K562 (cell line): ENCODE data around the gene TNIP1. TPM values are rescaled to one million over a fixed set of nuclear protein-coding genes. Genes with fewer than 3 reads are reported as not detected.

Experiments used
- ATAC-seq: fragments of 200-7000 bp; cut with Tn5 transposase; 3 replicates; pipeline ENCODE4 v1.9.1; 2020; ENCODE audit warnings: moderate library complexity
- BruUV-seq: library from RNA; stranded (reverse); fragments of 400-500 nt; replicated peaks from 2 replicates; lab custom pipeline; 2021; lab: Mats Ljungman, UMichigan
- CTCF ChIA-PET: fragments of 300-600 bp; formaldehyde crosslinking; extraction: SDS; loops from one replicate; lab custom pipeline; 2021; ENCODE audit warnings: low intra/inter-chr PET ratio; lab: Yijun Ruan, JAX
- POLR2A ChIA-PET: fragments of 300-600, 350-650 bp; sonication (Branson Sonifier 250); formaldehyde crosslinking; extraction: SDS; loops from one replicate; lab custom pipeline; 2021; ENCODE audit warnings: antibody characterized with exemption, inconsistent platforms; lab: Yijun Ruan, JAX
- DNase-seq, 4 experiments: peaks; one replicate each; pipeline versions ENCODE4 v3.0.0 to v3.0.0-alpha.2; 2011 to 2018; ENCODE audit warnings: low spot score in 3 of 4, mixed read lengths in 3 of 4; ENCODE audit errors: extremely low read depth in 1 of 4
- FAIRE-seq: peaks from 2 replicates; lab custom pipeline; 2011; peaks lifted over from hg19 to GRCh38; lab: Jason Lieb, UNC
- H2AFZ ChIP-seq: 2 replicates; pipeline ENCODE4 v1.6.0; 2011; ENCODE audit warnings: low read depth, low read length, control low read depth, inconsistent platforms
- H3K27ac ChIP-seq: fragments of 200-600 bp; 3 replicates; pipeline ENCODE4 v1.8.0; 2011; ENCODE audit warnings: low read depth, mild to moderate bottlenecking, control low read depth, inconsistent platforms, low read length, moderate library complexity, mixed read lengths; ENCODE audit errors: extremely low read depth
- H3K27me3 ChIP-seq, 2 experiments: fragments of 300-600 bp in 1 of 2; 2 replicates in 1 of 2; 3 replicates in 1 of 2; pipeline versions ENCODE4 v1.6.0 to v1.8.0; 2011; ENCODE audit warnings: inconsistent platforms in 2 of 2, low read length in 2 of 2, mild to moderate bottlenecking in 1 of 2, mixed read lengths in 1 of 2, moderate library complexity in 1 of 2; ENCODE audit not compliant: control insufficient read depth in 2 of 2, insufficient read depth in 2 of 2
- H3K36me3 ChIP-seq: fragments of 300-600 bp; 3 replicates; pipeline ENCODE4 v1.8.0; 2011; ENCODE audit warnings: mild to moderate bottlenecking, low read length, inconsistent platforms; ENCODE audit not compliant: control insufficient read depth, insufficient read depth
- H3K4me1 ChIP-seq, 2 experiments: fragments of 200-600 bp in 1 of 2; replicated peaks in 1 of 2; 2 replicates in 1 of 2; 3 replicates in 1 of 2; pipeline versions ENCODE4 v1.5.1 to v1.8.0; 2011; ENCODE audit warnings: inconsistent platforms in 2 of 2, low read length in 2 of 2, mild to moderate bottlenecking in 1 of 2, mixed read lengths in 1 of 2, moderate library complexity in 1 of 2; ENCODE audit not compliant: control insufficient read depth in 2 of 2, insufficient read depth in 2 of 2
- H3K4me2 ChIP-seq: 2 replicates; pipeline ENCODE4 v1.6.1; 2011; ENCODE audit warnings: low read length, control low read depth, inconsistent platforms, mixed read lengths; ENCODE audit not compliant: insufficient read depth
- H3K4me3 ChIP-seq: fragments of 200-600 bp; sonication (generic), shearing (Covaris generic); 2 replicates; pipeline ENCODE4 v1.5.1; 2016; ENCODE audit warnings: control low read depth, inconsistent platforms
- H3K79me2 ChIP-seq: fragments of 200-600 bp; 3 replicates; pipeline ENCODE4 v1.8.0; 2011; ENCODE audit warnings: low read length, inconsistent platforms; ENCODE audit not compliant: control insufficient read depth, insufficient read depth
- H3K9ac ChIP-seq, 2 experiments: 2 replicates each; pipeline versions ENCODE4 v1.6.0 to v1.6.1; 2011; ENCODE audit warnings: low read depth in 2 of 2, low read length in 2 of 2, control low read depth in 1 of 2, inconsistent platforms in 1 of 2, mild to moderate bottlenecking in 1 of 2, mixed read lengths in 1 of 2; ENCODE audit not compliant: insufficient read depth in 1 of 2
- H3K9me1 ChIP-seq: one replicate; pipeline ENCODE4 v1.6.0; 2011; ENCODE audit warnings: inconsistent platforms, mild to moderate bottlenecking, low read length, moderate library complexity; ENCODE audit not compliant: control insufficient read depth, insufficient read depth
- H3K9me3 ChIP-seq: replicated peaks from 2 replicates; pipeline ENCODE4 v1.5.1; 2011; ENCODE audit warnings: low read depth, low read length, inconsistent platforms; ENCODE audit not compliant: control insufficient read depth, insufficient read depth
- H4K20me1 ChIP-seq: replicated peaks from 2 replicates; pipeline ENCODE4 v1.6.1; 2011; ENCODE audit warnings: low read length, inconsistent platforms, mixed read lengths; ENCODE audit not compliant: control insufficient read depth, insufficient read depth
- CSDE1 ChIP-seq, 2 experiments: fragments of 450-650 bp; IDR thresholded peaks; 2 replicates each; pipeline ENCODE4 v1.6.1; 2016; ENCODE audit warnings: mild to moderate bottlenecking in 1 of 2
- HSF4 ChIP-seq: fragments of 250-450 bp; sonication (Bioruptor Pico); IDR thresholded peaks from 2 replicates; pipeline ENCODE4 v2.1.2; 2022; ENCODE audit warnings: mild to moderate bottlenecking, moderate library complexity, borderline replicate concordance
- KLF10 ChIP-seq: fragments of 250-450 bp; sonication (Bioruptor Pico); IDR thresholded peaks from 2 replicates; pipeline ENCODE4 v1.6.1; 2021; ENCODE audit warnings: matching md5 sums
- NFXL1 ChIP-seq: fragments of 450-650 bp; formaldehyde crosslinking; IDR thresholded peaks from 2 replicates; pipeline ENCODE4 v1.4.0; 2021; ENCODE audit warnings: mild to moderate bottlenecking
- POLR2AphosphoS5 ChIP-seq: IDR thresholded peaks from 2 replicates; pipeline ENCODE4 v1.6.1; 2011; ENCODE audit warnings: mild to moderate bottlenecking, low read depth, low read length, moderate library complexity; ENCODE audit not compliant: control insufficient read depth, insufficient read depth
- TOE1 ChIP-seq, 2 experiments: fragments of 450-650 bp in 1 of 2; sonication (generic) in 1 of 2; formaldehyde crosslinking in 1 of 2; IDR thresholded peaks; 2 replicates each; pipeline versions ENCODE4 v1.7.1 to v1.8.0; 2016 to 2022; ENCODE audit warnings: borderline replicate concordance in 2 of 2, mild to moderate bottlenecking in 2 of 2, antibody characterized with exemption in 1 of 2, inconsistent platforms in 1 of 2, low read depth in 1 of 2, missing genetic modification reagents in 1 of 2, moderate library complexity in 1 of 2
- ZNF324 ChIP-seq: fragments of 250-450 bp; sonication (Bioruptor Pico); IDR thresholded peaks from 2 replicates; pipeline ENCODE4 v1.4.0; 2020; ENCODE audit warnings: mild to moderate bottlenecking
- ZNF561 ChIP-seq: fragments of 450-650 bp; formaldehyde crosslinking; conservative IDR thresholded peaks from 2 replicates; pipeline ENCODE4 v1.4.0; 2020; ENCODE audit warnings: mild to moderate bottlenecking, moderate library complexity
- ZNF830 ChIP-seq: fragments of 250-450 bp; sonication (Bioruptor Pico); IDR thresholded peaks from 2 replicates; pipeline ENCODE4 v1.5.0; 2021; ENCODE audit warnings: mild to moderate bottlenecking
- WGBS: fragments of 100-300 bp; shearing (Covaris generic); methylation state at CpG from one replicate; pipeline ENCODE4 v1.1.6; 2016; ENCODE audit warnings: low coverage, mixed read lengths; ENCODE audit not compliant: insufficient coverage; ENCODE audit errors: missing lambda C conversion rate; 5-methylcytosine and 5-hydroxymethylcytosine counted together
- in situ Hi-C: fragments of 300-500 bp; cut with MboI; formaldehyde crosslinking; loops from 4 replicates; pipeline ENCODE4 v1.15.0; 2018; ENCODE audit warnings: inconsistent platforms, mixed read lengths
- intact Hi-C: fragments of 100-400 bp; cut with micrococcal nuclease; formaldehyde crosslinking; loops from 2 replicates; pipeline ENCODE4 v1.14.2; 2022
- polyA plus RNA-seq, 8 experiments: library from polyadenylated mRNA; depleted of rRNA in 4 of 8; stranded (reverse) in 5 of 8; unstranded in 3 of 8; fragments of >200 nt; fragmentation: Nextera tagmentation in 2 of 8; fragmentation: Illumina TruSeq in 1 of 8; extraction: Ambion mirVana in 2 of 8; extraction: Trizol in 1 of 8; gene quantifications; 2 replicates each; pipeline versions ENCODE4 v1.2.1 to v1.2.3, GENCODE V29; 2011 to 2014; ENCODE audit warnings: inconsistent platforms in 1 of 8, missing spikeins in 1 of 8
- total RNA-seq, 7 experiments: library from RNA; depleted of rRNA in 6 of 7; stranded (reverse); fragments of >200 nt in 6 of 7; fragmentation: Illumina TruSeq in 2 of 7; extraction: Trizol in 2 of 7; gene quantifications; 2 replicates each; pipeline versions ENCODE4 v1.2.1 to v1.2.3, GENCODE V29; 2011 to 2021; ENCODE audit warnings: low replicate concordance in 1 of 7
- TF ChIP-seq, protein P1 (sequence below): sonication (generic); formaldehyde crosslinking; IDR thresholded peaks from 2 replicates; pipeline ENCODE4 v1.8.0; 2022; ENCODE audit warnings: mild to moderate bottlenecking, low read depth, missing genetic modification reagents
- TF ChIP-seq, protein P2 (sequence below): fragments of 250-450 bp; sonication (Bioruptor Pico); IDR thresholded peaks from 2 replicates; pipeline ENCODE4 v1.6.1; 2021; ENCODE audit warnings: mild to moderate bottlenecking

TNIP1 gene
- total and polyA plus RNA-seq, 9 of the 15 experiments (the other 6 are each of a cell fraction or from before 2014, with no cell fraction given): 0.46 to 41.0 (median 24.6) TPM

DNA sequence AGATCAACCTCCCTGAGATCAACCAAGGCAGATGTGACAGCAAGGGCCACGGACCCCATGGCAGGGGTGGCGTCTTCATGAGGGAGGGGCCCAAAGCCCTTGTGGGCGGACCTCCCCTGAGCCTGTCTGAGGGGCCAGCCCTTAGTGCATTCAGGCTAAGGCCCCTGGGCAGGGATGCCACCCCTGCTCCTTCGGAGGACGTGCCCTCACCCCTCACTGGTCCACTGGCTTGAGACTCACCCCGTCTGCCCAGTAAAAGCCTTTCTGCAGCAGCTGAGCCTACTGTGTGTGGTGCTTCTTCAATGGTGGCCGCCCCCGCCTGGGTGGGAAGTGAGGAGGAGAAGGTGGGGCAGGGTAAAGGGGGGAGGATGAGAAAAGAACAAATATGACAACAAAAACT, 52.1 kb downstream of the TNIP1 start (continued):
- no peak for TF ChIP-seq ZNF830 (CRISPR knock-in tag)
- no peak for TF ChIP-seq TOE1 (IDR thresholded peaks at IDR 0.05; ENCODE audit: borderline replicate concordance)
- no peak for TF ChIP-seq TOE1 (CRISPR knock-in tag; IDR thresholded peaks at IDR 0.05; ENCODE audit: borderline replicate concordance, low read depth)
- TF ChIP-seq, protein P1, sequence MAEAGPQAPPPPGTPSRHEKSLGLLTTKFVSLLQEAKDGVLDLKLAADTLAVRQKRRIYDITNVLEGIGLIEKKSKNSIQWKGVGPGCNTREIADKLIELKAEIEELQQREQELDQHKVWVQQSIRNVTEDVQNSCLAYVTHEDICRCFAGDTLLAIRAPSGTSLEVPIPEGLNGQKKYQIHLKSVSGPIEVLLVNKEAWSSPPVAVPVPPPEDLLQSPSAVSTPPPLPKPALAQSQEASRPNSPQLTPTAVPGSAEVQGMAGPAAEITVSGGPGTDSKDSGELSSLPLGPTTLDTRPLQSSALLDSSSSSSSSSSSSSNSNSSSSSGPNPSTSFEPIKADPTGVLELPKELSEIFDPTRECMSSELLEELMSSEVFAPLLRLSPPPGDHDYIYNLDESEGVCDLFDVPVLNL (CRISPR knock-in tag): no peak
- TF ChIP-seq, protein P2, sequence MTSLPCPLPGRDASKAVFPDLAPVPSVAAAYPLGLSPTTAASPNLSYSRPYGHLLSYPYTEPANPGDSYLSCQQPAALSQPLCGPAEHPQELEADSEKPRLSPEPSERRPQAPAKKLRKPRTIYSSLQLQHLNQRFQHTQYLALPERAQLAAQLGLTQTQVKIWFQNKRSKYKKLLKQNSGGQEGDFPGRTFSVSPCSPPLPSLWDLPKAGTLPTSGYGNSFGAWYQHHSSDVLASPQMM: no peak
- TF ChIP-seq CSDE1 (IDR thresholded peaks at IDR 0.05): no peak

DNA sequence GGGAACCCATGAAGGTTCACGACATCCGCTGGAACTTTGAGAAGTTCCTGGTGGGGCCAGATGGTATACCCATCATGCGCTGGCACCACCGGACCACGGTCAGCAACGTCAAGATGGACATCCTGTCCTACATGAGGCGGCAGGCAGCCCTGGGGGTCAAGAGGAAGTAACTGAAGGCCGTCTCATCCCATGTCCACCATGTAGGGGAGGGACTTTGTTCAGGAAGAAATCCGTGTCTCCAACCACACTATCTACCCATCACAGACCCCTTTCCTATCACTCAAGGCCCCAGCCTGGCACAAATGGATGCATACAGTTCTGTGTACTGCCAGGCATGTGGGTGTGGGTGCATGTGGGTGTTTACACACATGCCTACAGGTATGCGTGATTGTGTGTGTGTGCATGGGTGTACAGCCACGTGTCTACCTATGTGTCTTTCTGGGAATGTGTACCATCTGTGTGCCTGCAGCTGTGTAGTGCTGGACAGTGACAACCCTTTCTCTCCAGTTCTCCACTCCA, 52.8 kb downstream of the TNIP1 start:
- Histone ChIP-seq H3K4me1 (peaks cover 19 to 20% of the 10 kb centered on the region in 2 experiments), H3K4me3 (no peak overlapping the region), H3K9me3 (no peaks in the 10 kb centered on the region), H3K9me1 (no peaks in the 10 kb centered on the region), H3K27me3 (no peaks in the 10 kb centered on the region), H2AFZ (no peak overlapping the region), H3K4me2 (no peak overlapping the region), H3K27ac (no peak overlapping the region), H3K79me2 (no peaks in the 10 kb centered on the region), H3K36me3 (peaks cover 46% of the 10 kb centered on the region; the same call in 2 of the 3 replicates), H4K20me1 (no peaks in the 10 kb centered on the region), H3K9ac (no peak overlapping the region)
- in situ Hi-C loops: no loop called here
- WGBS: 86% methylated on average over 9 of the region's 11 CpGs
- FAIRE-seq (no peak), DNase-seq (no peak), ATAC-seq (no peak)
- TF ChIP-seq POLR2AphosphoS5 (peak; percentile 21; the same call in 1 of the 2 replicates), NFXL1 (CRISPR knock-in tag) (no peak), ZNF324 (no peak), KLF10 (CRISPR knock-in tag) (no peak), HSF4 (CRISPR knock-in tag) (no peak), ZNF561 (no peak)
- no TSS peak for BruUV-seq
- ChIA-PET CTCF (no interaction called here), POLR2A (interaction anchor here (2.9 kb wide), 1 partner anchor 12 kb away, joined by 11 read pairs; no protein-coding TSS in a partner anchor)
- intact Hi-C loops: no loop called here
